ENCODE measurements around the gene POU5F1. TPM values are rescaled to one million over a fixed set of nuclear protein-coding genes. Genes with fewer than 3 reads are reported as not detected.

The POU5F1 gene
- total RNA-seq, 1 donor from 2014 or later = 0.69 TPM

Small RNAs within 50 kb of the gene (small RNA-seq; reads per million reads assigned to genes)
- not detected for gene POLR2LP1 (ENCODE audit: low replicate concordance)

Other genes starting within 250 kb of the POU5F1 start
- gene SFTA2, start 238.5 kb downstream of the POU5F1 start, total RNA-seq = not detected
- gene MUCL3, start 229.7 kb downstream of the POU5F1 start, total RNA-seq = not detected
- gene MUC21, start 187.0 kb downstream of the POU5F1 start, total RNA-seq = not detected
- not detected for gene MUC22, start 160.2 kb downstream of the POU5F1 start, total RNA-seq
- gene C6orf15, start 58.1 kb downstream of the POU5F1 start, total RNA-seq = 4.7 TPM
- gene PSORS1C1, start 55.9 kb downstream of the POU5F1 start, total RNA-seq = 5.9 TPM
- gene CDSN, start 50.2 kb downstream of the POU5F1 start, total RNA-seq = 37.1 TPM
- 2.9 TPM for gene PSORS1C2, start 31.6 kb downstream of the POU5F1 start, total RNA-seq
- 18.1 TPM for gene CCHCR1, start 12.9 kb downstream of the POU5F1 start, total RNA-seq
- gene TCF19, start 12.1 kb downstream of the POU5F1 start, total RNA-seq = 10.0 TPM
- 25.7 TPM for gene HLA-C, start 101.4 kb upstream of the POU5F1 start, total RNA-seq
- gene HLA-B, start 186.5 kb upstream of the POU5F1 start, total RNA-seq = 155 TPM
- gene MICA, start 232.9 kb upstream of the POU5F1 start, total RNA-seq = 7.0 TPM

Data from skin of body (tissue), 2 donors.